ENCODE results near the gene AOC2. TPM values are rescaled to one million over a fixed set of nuclear protein-coding genes. Genes with fewer than 3 reads are reported as not detected.
"Not testable (repeated sequence)": the region's sequence is repeated elsewhere in the genome, so short reads cannot be mapped to it uniquely, and the experiment has no call there.

Gene AOC2
- total RNA-seq, 1 donor: 0.72 TPM

DNA sequence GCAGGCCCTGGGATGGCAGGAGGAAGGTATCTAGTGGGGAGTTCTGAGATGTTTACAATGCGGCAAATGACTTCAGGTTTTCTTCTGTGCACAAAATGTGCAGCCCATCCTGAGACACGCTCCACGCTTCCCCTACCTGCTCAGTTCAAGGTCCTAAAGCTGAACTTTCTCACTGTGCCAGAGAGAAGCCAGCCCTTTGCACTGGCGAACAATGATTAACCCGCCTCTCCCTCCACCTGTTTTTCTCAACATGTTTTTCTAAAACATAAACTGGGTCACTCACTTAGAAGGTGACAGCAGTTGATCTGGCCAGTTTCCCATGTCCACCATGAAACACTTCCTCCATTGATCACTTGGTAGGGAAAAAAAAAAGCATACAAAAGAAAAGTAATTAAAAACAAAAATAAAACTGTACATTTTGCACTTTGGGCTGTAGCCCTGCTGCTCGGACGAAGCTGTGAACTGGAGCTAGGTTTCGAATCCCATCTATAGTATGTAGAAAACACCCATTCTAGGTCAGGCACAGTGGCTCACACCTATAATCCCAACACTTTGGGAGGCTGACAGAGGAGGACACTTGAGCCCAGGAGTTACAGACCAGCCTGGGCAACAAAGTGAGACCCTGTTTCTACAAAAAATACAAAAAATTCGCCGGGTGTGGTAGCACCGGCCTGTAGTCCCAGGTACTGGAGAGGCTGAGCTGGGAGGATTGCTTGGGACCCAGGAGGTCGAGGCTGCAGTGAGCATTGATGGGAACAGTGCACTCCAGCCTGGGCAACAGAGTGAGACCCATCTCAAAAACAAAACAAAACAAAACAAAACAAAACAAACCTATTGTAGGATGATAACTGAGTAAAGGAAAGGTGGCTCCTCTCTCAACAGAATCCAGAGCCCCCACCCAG is 50.2 kb downstream of the AOC2 start:
- DNase-seq (ENCODE audit: low read depth): no peak
- TF ChIP-seq, protein P1, sequence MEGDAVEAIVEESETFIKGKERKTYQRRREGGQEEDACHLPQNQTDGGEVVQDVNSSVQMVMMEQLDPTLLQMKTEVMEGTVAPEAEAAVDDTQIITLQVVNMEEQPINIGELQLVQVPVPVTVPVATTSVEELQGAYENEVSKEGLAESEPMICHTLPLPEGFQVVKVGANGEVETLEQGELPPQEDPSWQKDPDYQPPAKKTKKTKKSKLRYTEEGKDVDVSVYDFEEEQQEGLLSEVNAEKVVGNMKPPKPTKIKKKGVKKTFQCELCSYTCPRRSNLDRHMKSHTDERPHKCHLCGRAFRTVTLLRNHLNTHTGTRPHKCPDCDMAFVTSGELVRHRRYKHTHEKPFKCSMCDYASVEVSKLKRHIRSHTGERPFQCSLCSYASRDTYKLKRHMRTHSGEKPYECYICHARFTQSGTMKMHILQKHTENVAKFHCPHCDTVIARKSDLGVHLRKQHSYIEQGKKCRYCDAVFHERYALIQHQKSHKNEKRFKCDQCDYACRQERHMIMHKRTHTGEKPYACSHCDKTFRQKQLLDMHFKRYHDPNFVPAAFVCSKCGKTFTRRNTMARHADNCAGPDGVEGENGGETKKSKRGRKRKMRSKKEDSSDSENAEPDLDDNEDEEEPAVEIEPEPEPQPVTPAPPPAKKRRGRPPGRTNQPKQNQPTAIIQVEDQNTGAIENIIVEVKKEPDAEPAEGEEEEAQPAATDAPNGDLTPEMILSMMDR (IDR thresholded peaks at IDR 0.05; ENCODE audit: insufficient read depth, low read length): no peak
- no peak overlapping the region for H3K4me3 ChIP-seq (ENCODE audit: low read depth, low read length)

DNA sequence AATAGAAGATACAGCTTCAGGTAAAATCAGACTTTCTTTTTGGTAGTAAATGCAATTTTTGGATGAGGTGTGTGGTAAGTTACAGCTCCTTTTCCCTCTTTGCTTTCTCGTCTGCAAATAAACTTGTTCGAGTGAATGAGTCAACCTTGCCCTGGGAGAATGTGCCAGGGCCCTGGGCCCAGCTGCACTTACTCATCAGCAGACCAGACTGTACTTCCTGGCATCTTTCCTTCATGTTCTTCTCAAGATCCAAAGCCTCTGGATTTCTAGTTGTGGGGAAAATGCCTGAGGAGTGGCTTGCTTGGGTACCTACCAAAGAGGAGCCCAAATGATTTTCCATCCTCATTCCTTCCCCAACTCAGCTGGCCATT is 50.8 kb downstream of the AOC2 start:
- no peak overlapping the region for H3K4me3 ChIP-seq (ENCODE audit: low read depth, low read length)
- peak; percentile 96 for DNase-seq (ENCODE audit: low read depth)
- TF ChIP-seq, protein P1 (IDR thresholded peaks at IDR 0.05; ENCODE audit: insufficient read depth, low read length): no peak

DNA sequence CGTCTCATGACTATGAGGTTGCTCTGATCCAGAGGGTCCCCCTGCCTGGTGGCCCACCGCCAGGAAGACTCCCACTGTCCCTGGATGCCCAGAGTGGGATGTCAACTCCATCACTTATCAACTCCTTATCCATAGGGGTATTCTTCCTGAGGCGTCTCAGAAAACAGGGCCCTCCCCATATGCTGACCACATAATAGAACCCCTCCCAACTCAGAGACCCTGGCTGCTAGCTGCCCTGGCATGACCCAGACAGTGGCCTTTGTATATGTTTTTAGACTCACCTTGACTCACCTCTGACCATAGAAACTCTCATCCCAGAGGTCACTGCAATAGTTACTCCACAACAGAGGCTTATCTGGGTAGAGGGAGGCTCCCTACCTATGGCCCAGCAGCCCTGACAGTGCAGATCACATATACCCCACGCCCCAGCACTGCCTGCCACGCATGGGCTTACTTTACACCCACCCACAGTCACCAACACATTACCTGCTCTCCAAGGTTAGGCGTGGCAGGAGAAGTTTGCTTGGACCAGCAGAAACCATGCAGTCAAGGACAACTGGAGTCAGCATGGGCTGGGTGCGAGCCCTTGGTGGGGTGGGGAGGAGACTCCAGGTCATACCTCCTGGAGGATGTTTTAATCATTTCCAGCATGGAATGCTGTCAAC is 53.9 kb downstream of the AOC2 start:
- H3K4me3 ChIP-seq (ENCODE audit: low read depth, low read length): no peak overlapping the region
- TF ChIP-seq, protein P1 (IDR thresholded peaks at IDR 0.05; ENCODE audit: insufficient read depth, low read length): no peak
- no peak for DNase-seq (ENCODE audit: low read depth)

DNA sequence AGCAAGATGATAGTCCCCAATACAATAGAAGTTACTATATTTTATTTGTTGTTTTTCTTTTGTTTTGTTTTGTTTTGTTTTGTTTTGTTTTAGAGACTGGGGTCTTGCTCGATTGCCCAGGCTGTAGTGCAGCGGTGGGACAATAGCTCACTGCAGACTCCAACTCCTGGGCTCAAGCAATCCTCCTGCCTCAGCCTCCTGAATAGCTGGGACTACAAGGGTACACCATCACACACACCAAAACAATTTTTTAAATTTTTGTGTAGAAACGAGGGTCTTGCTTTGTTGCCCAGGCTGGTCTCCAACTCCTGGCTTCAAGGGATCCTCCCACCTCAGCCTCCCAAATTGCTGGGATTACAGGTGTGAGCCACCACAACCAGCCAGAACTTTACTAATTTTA is 55.6 kb downstream of the AOC2 start:
- H3K4me3 ChIP-seq (ENCODE audit: low read depth, low read length); DNase-seq (ENCODE audit: low read depth): not testable (repeated sequence)

Small RNA genes within 50 kb of the gene (small RNA-seq; reads per million reads assigned to genes)
- gene MIR6781: not detected
- not detected for gene RNU6-287P

Other genes with a start within 250 kb of the AOC2 start
- gene RETREG3, start 235.2 kb upstream of the AOC2 start, total RNA-seq (ENCODE audit: low replicate concordance): 41.1 and 52.6 TPM in 2 replicates
- 15.3 and 50.6 TPM in 2 replicates for gene TUBG1, start 234.9 kb upstream of the AOC2 start, total RNA-seq (ENCODE audit: low replicate concordance)
- 4.3 and 12.1 TPM in 2 replicates for gene TUBG2, start 185.3 kb upstream of the AOC2 start, total RNA-seq (ENCODE audit: low replicate concordance)
- gene PLEKHH3, start 167.6 kb upstream of the AOC2 start, total RNA-seq (ENCODE audit: low replicate concordance): 15.5 and 15.6 TPM in 2 replicates
- 4.3 and 4.9 TPM in 2 replicates for gene CCR10, start 162.7 kb upstream of the AOC2 start, total RNA-seq (ENCODE audit: low replicate concordance)
- 32.0 and 41.5 TPM in 2 replicates for gene CNTNAP1, start 162.0 kb upstream of the AOC2 start, total RNA-seq (ENCODE audit: low replicate concordance)
- gene EZH1, start 99.5 kb upstream of the AOC2 start, total RNA-seq (ENCODE audit: low replicate concordance): 26.7 and 31.4 TPM in 2 replicates
- 0.27 and 4.8 TPM in 2 replicates for gene RAMP2, start 83.4 kb upstream of the AOC2 start, total RNA-seq (ENCODE audit: low replicate concordance)
- gene VPS25, start 71.1 kb upstream of the AOC2 start, total RNA-seq (ENCODE audit: low replicate concordance): 4.2 and 57.2 TPM in 2 replicates
- 0.45 and 3.5 TPM in 2 replicates for gene WNK4, start 64.0 kb upstream of the AOC2 start, total RNA-seq (ENCODE audit: low replicate concordance)
- 40.8 and 67.5 TPM in 2 replicates for gene COA3, start 45.9 kb upstream of the AOC2 start, total RNA-seq (ENCODE audit: low replicate concordance)
- gene CNTD1, start 45.7 kb upstream of the AOC2 start, total RNA-seq (ENCODE audit: low replicate concordance): 0.54 TPM in 1 of 2 replicates, not detected in the other
- 72.6 and 99.3 TPM in 2 replicates for gene BECN1, start 20.3 kb upstream of the AOC2 start, total RNA-seq (ENCODE audit: low replicate concordance)
- gene PSME3, start 11.2 kb upstream of the AOC2 start, total RNA-seq (ENCODE audit: low replicate concordance): 86.3 and 101 TPM in 2 replicates
- under 0.01 and 0.08 TPM in 2 replicates for gene AOC3, start 6.6 kb downstream of the AOC2 start, total RNA-seq (ENCODE audit: low replicate concordance)
- gene G6PC1, start 56.2 kb downstream of the AOC2 start, total RNA-seq (ENCODE audit: low replicate concordance): not detected in 2 replicates
- 18.9 and 20.0 TPM in 2 replicates for gene AARSD1, start 119.9 kb downstream of the AOC2 start, total RNA-seq (ENCODE audit: low replicate concordance)
- gene PTGES3L, start 135.5 kb downstream of the AOC2 start, total RNA-seq (ENCODE audit: low replicate concordance): 0.18 and 0.65 TPM in 2 replicates
- 7.7 and 12.1 TPM in 2 replicates for gene RUNDC1, start 136.0 kb downstream of the AOC2 start, total RNA-seq (ENCODE audit: low replicate concordance)
- gene RPL27, start 153.8 kb downstream of the AOC2 start, total RNA-seq (ENCODE audit: low replicate concordance): 336 and 1,876 TPM in 2 replicates
- 34.7 and 43.0 TPM in 2 replicates for gene IFI35, start 162.2 kb downstream of the AOC2 start, total RNA-seq (ENCODE audit: low replicate concordance)
- gene VAT1, start 177.8 kb downstream of the AOC2 start, total RNA-seq (ENCODE audit: low replicate concordance): 435 and 461 TPM in 2 replicates
- gene RND2, start 180.7 kb downstream of the AOC2 start, total RNA-seq (ENCODE audit: low replicate concordance): 0.45 and 0.98 TPM in 2 replicates

Measured in fibroblast of the aortic adventitia (primary cell).